GM18498 (cell line): ENCODE results near the gene PEPD.

ENCODE experiments used
- ATAC-seq: cut with Tn5 transposase; IDR thresholded peaks from one replicate; pipeline ENCODE4 v1.9.1; 2021; ENCODE audit warnings: mild to moderate bottlenecking, moderate library complexity; ENCODE audit not compliant: unreplicated experiment

PEPD gene

DNA sequence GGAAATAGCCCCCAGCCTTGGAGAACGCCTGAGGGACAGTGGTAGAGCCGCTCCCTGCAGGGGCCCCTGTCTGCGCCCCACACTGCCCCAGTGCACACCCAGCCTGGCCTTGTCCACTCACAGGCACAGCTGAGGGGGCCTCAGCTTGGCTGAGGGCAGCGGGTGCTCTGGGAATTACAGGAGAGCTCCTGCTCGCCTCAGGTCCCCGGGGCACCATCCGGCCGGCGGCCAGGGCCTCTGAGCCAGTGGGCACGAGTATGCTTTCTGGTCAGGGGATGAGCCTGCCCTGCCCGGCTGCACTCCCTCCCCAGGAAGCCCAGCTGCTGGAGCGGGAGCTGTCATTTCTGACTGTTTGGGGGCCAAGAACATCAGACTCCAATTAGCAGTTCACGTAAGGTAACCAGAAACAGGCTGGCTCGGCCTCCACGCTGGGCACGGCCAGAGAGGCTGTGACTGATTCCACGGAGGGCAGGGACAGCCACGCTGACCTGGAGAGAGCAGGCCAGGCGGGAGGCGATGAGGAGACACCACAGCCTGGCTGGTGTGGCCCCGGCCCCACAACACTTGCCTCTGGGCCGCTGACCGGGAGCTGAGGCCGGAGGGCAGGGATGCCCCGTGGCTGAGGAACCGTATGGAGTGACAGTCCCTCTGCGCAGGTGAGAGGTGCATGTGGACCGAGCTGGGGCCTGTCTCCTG is 132.7 kb downstream of the PEPD start:
- no peak for ATAC-seq

DNA sequence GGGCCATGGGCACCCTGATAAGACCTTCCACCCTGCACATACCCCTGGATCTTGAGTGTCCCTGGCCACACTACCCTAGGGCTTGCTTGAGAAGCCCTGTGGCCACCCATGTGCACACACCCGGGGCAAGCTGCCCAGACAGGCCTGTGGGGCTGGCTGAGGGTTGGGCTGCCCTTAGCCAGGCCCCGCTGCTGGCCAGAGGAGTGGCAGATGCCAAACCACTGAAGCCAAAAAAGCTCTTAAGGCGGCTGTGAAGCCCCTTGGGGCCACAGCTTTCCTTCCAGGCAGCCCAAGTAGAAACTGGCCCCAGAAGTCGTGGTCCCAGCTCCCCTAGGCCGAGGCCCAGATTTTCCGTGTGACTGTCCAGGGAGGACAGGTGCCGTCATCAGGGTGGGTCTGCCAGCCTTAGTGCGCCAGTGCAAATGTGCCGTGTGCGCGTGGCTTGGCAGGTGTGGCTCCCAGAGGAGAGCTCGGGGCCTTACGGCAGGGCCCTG is 133.3 kb downstream of the PEPD start:
- ATAC-seq = no peak

DNA sequence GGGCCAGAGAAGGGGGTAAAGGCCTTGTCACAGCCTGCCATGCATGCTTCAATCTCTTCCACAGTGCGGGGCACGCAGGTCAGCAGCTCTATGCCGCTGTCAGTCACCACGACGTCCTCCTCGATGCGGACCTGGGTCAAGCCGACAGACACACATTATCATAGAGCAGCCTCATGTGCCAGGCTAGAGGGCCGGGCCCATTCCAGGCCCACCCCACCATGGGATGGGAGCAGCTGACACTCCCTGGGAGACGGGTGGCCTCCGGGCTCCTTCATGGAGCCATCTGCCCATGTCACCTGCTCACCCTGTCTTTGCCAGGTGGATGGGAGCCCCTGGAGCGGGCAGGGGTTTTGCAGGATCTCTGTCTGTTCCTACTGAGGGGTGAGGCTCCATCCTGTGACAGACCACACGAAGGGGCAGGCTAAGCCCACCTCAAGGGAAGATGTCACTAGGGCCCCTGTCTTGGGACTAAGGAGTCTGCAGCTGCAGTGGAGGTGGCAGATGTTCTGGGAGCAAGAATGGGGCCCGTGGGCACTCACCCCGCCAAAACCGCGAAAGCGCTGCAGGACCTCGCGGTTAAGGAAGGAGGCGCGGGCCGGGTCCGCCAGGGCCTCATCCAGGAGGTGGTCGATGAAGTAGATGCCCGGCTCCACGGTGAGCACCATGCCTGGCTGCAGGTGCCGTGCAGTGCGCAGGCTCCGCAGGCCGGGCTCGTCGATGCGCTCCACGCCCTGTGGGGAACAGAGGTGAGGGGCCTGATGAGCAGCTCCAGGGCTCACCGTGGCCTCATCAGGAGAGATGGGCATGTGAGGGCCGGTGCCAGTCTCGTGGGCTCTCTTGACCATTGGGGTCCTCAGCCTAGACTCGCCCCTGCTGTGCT is 134.0 kb downstream of the PEPD start:
- ATAC-seq = no peak

DNA sequence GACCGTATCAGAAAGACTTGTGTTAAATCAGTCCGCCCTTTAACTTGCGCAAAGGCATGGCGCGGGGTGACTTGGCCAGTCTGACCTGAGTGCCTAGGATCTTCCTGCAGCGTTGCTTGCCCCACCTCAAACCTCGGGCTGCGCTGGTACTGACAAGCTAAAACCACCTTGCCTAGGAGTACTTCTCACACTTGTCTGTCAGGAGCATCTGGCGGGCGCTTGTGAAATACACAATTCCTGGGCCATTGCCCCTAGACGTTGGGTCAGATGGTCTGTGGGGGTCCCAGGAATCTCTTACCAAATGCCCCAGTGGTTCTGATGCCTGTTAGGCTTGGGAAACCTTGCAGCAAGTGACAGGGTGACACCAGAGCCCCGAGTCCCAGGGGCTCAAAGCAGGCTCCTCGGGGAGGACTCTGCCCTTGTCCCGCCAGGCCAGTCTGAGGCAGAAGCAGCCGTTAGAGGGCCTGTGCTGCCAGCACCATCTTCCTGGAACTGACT is 135.2 kb downstream of the PEPD start:
- no peak for ATAC-seq

DNA sequence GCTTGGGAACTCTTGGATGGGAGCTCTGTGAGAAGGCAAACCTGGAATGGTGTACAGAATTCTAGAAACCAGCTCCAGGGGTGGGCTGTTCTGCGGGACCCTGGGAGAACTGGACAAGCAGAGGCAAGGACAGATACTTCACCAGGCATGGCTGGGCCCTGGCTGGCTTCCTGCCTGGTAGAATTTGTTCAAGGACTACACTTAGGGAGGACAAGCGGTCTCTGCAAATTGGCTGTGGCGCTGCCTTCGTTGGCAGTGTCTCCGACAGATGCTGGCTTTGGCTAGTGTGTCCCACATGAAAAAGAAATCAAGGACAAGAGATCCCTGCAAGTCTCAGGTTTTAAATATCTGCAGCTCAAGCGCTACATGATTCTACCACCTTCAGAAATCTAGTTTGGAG is 135.6 kb downstream of the PEPD start:
- no peak for ATAC-seq

DNA sequence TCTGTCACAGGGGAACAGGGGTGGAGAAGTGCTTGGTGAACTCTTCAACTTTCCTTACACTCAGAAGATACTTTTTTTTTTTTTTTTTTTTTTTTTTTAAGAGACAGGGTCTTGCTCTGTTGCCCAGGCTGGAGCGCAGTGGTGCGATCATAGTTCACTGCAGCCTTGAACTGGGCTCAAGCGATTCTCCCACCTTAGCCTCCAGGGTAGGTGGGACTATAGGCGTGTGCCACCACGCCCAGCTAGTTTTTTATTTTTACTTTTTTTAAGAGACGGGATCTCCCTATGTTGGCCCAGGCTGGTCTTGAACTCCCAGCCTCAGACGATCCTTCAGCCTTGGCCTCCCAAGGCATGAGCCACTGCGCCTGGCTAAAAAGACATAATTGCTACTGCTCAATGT is 136.6 kb downstream of the PEPD start:
- ATAC-seq = no peak

DNA sequence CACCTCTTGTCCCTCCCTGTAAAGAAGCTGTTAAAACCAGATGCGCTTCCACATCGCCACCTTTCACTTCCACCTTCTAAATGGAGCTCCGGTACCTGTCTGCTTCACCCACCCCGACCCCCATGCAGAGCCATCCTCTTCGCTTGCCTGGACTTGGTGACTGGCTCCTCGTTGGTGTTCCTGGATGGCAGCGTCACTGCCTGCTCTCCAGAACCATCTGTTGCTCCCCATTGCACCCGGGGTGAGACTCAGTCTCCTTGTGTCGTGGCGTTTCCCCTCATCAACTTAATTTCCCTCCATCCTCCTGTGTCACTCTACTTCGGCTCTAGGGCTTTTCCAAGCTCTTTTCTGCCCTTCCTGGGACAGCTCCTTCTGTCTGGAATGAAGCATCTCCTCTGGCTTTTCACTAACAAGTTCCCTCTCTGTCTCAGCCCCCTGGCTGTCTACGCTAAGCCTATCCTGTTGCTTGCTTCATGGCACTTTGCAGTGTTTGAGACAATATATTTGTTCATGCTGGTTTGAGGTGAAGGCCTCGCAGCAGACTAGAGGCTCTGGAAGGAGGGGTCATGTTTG is 137.8 kb downstream of the PEPD start:
- ATAC-seq = no peak

DNA sequence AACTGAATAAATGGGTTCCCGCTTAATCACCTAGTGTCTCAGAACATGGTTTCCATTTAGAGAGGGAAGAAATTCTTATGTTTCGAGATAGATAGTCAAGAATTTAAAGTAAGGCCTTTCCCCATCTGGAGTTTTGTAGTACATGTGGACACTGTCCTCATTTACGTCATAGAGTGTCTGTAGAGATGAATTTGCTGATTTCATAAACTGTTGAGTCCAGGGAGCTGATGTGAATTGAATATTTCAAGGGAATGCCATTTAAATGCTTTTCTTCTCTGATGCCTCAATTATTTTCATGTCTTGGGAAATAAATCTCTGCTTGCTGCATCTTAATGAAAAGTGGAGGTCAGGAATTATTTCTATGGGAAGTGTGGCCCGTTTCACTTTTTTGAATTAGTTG is 138.6 kb downstream of the PEPD start:
- no peak for ATAC-seq

DNA sequence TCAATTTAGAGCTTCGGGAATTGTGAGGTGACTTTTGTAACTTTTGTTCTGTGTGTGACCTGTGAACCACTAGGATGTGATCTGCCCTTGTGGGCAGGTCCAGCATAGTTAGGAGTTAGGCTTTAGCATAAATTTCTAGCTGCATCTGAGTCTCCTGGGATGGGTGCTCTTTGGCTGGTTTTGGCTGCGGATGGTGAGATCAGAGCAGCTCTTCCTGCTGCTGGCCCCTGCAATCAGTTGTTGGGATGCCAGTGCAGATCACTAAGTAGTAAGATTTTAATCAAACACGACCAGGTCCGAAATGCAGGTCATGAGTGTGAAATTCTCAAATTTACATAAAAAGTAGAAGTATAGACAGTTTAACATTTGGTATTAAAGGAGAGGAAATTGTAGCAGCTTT is 139.6 kb downstream of the PEPD start:
- no peak for ATAC-seq

DNA sequence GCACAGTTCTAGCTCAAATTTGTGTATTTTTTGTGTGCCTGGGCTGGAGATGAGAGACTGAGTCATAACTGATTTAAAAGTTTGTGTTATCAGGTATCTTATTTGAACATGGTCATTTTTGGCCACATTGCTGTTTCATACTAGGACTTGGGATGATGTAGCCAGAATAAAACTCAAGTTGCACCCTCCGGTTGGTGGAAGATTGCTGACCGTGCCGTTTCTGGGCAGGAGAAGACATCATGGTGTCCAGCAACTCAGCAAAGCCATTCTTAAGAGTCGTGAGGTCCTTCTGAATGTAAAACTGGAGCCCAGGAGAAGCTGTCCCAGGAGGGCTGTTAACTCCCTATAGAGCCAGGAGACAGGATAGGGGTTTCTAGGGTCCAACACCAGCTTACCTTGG is 140.5 kb downstream of the PEPD start:
- no peak for ATAC-seq

DNA sequence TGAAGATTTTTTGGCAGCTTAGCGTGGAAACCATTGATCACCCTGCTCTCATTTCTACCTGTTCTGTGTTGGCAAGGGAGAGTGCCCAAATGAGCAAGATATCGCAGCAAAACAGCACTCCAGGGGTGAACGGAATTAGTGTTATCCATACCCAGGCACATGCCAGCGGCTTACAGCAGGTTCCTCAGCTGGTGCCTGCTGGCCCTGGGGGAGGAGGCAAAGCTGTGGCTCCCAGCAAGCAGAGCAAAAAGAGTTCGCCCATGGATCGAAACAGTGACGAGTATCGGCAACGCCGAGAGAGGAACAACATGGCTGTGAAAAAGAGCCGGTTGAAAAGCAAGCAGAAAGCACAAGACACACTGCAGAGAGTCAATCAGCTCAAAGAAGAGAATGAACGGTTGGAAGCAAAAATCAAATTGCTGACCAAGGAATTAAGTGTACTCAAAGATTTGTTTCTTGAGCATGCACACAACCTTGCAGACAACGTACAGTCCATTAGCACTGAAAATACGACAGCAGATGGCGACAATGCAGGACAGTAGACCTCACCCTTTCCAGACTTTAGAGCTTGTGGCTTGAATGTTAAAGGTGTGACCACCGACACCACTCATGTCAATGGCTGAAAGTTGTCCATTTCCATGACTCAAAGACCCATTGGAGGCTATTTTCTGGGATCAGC is 142.3 kb downstream of the PEPD start:
- no peak for ATAC-seq

DNA sequence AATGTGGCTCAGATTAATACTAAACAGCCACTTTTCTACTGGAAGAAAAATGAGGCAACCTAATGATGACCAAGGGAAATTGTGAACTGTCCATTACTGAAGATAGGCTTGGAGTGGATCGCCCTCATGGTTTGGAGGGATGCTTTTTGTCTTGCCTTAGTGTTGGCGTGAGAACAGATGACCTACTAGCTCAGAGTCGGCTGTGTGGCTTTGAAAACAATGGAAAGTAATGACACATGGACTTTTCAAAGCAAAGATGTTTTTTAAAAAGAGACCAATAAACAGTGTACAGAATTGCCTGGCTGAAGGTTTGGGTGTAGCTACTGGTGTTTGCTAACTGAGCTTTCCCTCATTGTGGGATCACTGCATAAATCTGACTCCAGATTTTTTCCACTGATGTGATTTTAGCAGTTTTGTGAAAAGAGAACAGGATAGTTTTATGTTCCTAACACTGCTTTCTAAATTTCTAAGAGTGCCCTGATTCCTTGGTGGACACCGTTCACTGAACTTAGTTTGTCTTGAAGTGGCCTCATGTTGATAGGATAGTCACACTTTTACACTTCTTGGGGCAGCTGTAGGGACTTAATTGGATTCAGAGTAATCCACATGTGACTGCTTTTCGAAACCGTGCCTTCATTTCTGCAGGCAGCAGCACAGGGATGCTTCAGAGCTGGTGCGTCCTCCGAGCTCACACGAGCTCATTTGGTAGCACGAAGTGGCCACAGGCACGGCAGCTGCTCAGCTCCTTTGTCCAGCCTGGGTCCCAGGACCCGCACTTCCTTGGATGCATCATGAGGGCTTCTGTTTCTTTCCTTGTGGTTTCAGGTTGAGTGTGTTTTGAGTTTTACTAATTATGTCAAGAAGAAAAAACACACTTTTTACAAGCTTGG is 143.8 kb downstream of the PEPD start:
- no peak for ATAC-seq

DNA sequence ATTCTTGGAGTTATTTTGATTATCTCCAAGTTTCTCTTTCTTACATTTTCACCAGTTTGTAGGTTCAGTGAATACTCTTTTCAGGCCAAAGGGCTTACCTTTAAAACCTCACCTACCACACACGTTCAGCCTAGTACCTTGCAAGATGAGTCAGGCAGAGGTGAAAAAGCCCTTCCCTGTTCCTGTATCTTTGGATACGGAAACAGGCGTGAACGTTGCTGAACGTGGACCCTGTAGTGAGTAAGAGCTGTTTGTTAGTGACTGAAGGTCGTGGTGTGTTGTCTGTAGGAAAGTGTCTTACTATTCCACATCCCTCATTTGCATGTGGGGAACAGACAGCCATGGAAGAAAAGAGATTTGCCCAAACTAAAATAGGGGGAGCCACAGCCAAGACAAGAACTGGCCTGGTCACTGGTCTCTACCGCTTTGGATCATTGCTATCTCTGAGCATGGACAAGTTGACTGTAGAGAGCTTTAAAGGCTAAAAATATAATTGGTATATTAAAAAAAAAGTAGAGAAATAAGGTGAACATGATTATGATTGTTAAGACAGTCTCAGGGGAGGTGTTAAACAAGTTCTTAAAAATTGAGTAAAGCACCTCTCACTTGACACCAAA is 144.5 kb downstream of the PEPD start:
- ATAC-seq = no peak

DNA sequence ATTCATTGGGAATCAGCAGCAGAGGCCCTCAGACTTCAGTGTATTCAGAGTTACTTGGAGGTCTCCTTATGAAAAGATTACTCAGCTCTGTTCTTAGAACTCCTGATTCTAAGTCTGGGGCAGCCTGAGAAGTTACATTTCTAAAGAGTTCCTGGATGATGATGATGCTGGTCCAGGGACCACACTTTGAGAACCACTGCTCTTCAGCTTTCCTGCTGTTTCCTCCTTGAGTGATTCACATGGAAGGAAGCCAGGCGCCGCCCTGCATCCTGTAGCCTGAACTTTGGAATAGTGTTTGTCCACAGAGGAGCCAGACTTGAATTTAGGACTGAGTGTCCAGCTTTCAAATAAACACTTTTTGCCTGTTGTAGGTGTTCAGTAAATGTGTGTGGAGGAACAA is 145.2 kb downstream of the PEPD start:
- ATAC-seq = no peak

DNA sequence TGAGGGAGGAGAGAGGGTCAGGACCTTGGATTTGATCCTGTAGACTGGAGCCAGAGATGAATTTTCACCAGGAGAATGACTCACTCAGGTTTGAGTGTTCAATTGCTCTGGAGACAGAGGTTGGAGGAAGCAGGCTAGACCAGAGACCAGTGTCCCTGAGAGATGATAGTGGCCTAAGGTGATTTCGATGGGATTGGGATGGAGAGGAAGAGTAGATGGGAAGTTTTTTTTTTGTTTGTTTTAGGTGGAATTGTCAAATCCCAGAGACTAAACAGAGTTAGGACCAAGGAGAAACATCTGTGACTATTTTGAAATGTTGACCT is 145.8 kb downstream of the PEPD start:
- ATAC-seq = no peak

DNA sequence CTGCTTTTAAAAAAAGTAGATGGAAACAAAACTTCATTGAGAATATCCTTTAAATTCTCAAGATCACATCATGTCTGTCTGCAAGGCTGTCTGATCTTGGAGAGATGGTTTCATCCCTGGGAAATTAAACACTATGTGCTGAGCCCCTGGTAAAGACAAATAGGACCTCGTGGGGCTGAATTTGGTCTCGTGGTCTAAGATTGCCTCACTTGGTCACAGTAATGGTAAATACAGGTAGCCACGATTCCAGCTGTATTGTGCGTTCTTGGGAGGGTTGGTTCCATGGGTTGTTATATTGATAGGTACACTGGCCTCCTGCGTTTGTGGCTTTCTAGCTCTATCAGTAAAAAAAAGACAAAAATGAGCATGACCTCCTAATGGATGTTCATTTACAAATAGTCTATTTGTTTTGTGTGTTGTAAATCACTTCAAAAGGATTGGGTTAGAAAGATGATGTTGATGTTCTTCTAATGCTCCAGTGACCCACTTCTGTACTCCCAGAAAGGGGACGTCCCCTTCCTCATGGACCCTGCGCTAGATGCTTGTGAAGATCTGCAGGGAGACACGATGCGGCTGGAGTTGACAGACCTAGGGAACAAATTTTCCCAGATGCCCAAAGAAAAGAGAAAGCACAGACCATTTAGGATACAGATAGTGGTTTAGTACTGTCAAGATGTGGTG is 146.3 kb downstream of the PEPD start:
- ATAC-seq = no peak

DNA sequence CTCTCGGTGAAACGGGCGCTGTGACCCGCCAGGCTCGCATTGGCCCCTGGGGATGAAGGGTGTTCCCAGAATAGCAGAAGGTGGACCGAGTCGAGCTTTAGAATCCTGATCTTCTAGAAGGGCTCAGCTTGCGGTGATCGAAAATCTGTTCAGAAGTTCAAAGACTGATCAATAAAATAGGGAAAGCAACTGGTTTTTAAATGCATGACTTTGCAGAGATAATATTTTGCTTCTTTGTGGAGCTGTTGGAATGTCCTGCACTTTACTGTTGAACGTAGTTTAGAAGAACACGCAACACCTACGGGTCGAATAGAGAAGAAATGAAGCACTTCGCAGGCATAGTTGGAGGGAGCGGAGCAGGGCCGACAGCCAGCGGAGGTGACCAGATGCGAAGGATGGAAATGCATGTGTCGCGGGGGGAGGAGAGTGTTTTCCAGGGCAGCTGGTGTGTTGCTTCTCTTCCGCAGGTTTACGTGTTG is 147.3 kb downstream of the PEPD start:
- ATAC-seq = no peak

DNA sequence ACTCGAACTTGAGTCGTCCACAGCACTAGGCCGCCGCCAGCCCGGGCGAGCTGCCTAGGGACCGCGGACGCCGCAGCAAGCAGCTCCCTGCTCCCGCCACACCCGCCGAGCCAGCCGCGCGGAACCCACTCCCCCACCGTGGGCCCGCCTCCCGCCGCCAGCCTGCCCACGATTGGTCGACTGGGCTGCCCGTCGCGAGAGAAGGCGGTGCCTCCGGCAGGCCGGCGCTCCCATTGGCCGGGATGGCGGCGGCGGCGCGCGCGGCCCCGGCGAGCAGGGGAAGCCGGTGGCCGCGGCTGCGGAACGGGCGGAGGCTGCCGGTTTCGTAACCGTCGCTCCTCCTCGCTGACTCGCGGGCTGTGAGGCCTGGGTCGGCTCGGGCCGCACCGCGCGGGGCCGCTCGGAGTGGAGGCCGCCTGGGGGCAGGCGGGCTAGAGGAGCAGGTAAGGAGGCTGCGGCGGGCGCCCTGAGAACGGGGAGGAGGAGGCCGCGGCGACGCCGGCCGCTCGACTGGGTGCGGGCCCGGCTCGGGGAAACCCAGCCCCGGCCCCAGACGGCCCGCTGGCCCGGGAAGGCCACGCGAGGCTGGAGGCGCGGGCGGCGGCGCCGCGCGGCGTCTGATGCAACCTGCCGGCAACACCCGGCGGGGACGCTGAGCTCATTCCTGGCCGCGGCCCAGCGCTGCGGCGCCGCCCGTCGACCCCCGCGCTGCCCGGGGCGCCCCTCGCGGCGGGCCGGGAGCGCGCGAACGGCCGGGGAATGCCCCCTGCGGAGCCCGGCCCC is 147.9 kb downstream of the PEPD start, which contains the start of gene CEBPG:
Gene CEBPG, plus strand, starts transcription at position 257 of the 783 bp plus-strand sequence. CDS start 5,531 bp downstream, outside the sequence.
- peak; percentile 95 for ATAC-seq
